ENCODE data around the gene GOSR1.
"Not testable (repeated sequence)": the region's sequence is repeated elsewhere in the genome, so short reads cannot be mapped to it uniquely, and the experiment has no call there.

GOSR1 gene

DNA sequence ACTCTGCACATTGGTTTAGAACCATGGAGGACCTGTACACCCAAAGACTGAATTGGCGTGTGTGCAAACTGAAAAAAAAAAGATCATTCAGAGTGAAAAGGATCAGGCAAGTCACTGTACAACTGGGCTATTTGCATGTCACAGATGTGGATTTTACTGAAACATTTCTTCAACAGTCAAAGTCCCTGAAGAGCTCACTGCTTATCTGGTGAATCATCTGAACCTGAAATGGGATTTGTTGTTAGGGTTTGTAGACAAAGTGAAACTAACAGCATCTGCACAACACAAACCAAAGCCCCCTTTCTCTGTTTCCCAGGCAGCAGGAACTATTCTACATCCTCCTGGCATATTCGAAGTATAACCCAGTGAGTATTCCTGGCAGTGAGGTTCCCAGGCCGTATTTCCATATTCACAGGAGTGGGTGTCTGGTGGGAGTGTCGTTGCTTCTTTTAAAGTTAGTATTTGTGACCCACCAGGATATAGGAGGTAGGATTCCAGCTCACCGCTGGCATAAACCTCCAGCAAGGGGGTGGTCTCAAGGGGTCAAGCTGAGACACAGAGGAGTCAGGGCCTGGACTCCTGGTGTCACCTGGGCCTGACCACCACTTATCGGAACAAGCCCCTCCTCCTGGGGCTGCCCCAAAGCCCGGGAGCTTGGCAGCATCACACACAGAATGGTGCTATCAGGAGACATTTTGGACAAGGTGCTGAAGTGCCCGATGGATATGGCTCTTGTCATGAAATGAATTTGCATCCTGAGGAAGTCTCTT lies 80.9 kb downstream of the GOSR1 start:
- Histone ChIP-seq H3K4me3 (ENCODE audit: low read depth, low read length) (no peak overlapping the region), H3K9ac (ENCODE audit: low read depth, low read length) (no peak overlapping the region), H3K4me1 (ENCODE audit: control insufficient read depth, insufficient read depth, low read length) (no peaks in the 10 kb centered on the region), H3K36me3 (ENCODE audit: control insufficient read depth, insufficient read depth, low read length) (no peaks in the 10 kb centered on the region), H3K9me3 (ENCODE audit: control insufficient read depth, insufficient read depth, low read length) (no peaks in the 10 kb centered on the region), H3K27me3 (ENCODE audit: control insufficient read depth, insufficient read depth, low read length) (no peaks in the 10 kb centered on the region)

DNA sequence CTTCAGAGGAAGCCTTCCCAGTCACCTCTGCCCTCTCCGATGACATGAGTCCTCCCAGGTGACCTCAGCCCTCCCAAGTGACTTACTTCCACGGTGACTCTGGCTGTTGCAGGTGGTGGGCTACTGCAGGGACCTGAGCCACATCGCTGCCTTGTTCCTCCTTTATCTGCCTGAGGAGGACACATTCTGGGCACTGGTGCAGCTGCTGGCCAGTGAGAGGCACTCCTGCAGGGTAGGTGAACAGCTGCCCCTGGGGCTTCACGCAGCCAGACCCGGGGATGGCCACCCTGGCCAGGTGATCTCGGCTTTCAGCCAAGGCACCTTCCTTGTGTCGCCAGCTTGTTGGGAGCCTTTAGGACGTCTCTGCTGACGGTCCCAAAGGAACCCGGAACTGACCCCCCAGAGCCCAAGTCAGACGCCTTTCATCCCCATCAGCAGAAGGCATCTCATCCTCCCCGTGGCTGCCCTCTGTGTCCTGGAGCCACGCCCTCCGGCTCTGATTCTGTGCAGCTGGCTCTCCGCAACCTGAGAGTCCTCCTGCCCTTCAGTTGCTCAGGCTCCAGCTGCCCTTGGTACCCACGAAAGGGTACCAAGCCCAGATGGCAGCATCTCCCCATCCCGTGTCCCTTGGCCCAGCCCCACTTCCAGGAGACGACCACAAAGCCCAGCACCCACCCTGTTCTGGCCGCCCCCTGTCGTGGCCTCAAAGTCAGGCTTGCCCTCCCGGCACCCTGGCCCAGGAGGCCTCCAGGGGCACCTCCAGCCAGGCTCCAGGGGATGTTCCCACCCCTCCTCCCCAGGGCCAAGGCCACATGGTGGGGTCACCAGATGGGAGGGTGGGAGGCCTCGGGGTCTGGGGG lies 81.7 kb downstream of the GOSR1 start:
- no peak overlapping the region for H3K4me3 ChIP-seq (ENCODE audit: low read depth, low read length)
- H3K27me3 ChIP-seq (ENCODE audit: control insufficient read depth, insufficient read depth, low read length): no peaks in the 10 kb centered on the region
- no peaks in the 10 kb centered on the region for H3K4me1 ChIP-seq (ENCODE audit: control insufficient read depth, insufficient read depth, low read length)
- H3K9ac ChIP-seq (ENCODE audit: low read depth, low read length): no peak overlapping the region
- H3K36me3 ChIP-seq (ENCODE audit: control insufficient read depth, insufficient read depth, low read length): no peaks in the 10 kb centered on the region
- no peaks in the 10 kb centered on the region for H3K9me3 ChIP-seq (ENCODE audit: control insufficient read depth, insufficient read depth, low read length)

DNA sequence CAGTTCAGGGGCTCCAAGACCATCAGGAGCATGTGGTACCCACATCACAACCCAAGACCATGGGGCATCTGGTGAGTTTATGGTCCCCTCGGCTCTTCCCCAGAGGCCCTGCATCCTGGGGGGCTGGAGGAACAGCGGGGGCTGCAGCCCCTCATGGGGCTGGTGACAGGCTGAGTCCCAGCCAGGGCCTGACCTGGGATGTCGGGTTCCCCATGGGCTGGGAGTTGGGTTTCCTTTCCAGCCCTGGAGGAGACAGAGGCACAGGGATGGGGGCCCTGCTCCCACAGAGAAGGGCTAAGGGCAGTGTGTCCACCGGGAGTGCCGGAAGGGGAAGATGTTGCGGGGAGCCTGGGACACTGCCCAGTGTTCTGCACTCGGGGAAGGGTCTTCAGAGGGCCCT lies 82.4 kb downstream of the GOSR1 start:
- Histone ChIP-seq H3K9me3 (ENCODE audit: control insufficient read depth, insufficient read depth, low read length) (no peaks in the 10 kb centered on the region), H3K36me3 (ENCODE audit: control insufficient read depth, insufficient read depth, low read length) (no peaks in the 10 kb centered on the region), H3K4me1 (ENCODE audit: control insufficient read depth, insufficient read depth, low read length) (peaks cover 5% of the 10 kb centered on the region), H3K27me3 (ENCODE audit: control insufficient read depth, insufficient read depth, low read length) (no peaks in the 10 kb centered on the region), H3K4me3 (ENCODE audit: low read depth, low read length) (no peak overlapping the region), H3K9ac (ENCODE audit: low read depth, low read length) (no peak overlapping the region)

DNA sequence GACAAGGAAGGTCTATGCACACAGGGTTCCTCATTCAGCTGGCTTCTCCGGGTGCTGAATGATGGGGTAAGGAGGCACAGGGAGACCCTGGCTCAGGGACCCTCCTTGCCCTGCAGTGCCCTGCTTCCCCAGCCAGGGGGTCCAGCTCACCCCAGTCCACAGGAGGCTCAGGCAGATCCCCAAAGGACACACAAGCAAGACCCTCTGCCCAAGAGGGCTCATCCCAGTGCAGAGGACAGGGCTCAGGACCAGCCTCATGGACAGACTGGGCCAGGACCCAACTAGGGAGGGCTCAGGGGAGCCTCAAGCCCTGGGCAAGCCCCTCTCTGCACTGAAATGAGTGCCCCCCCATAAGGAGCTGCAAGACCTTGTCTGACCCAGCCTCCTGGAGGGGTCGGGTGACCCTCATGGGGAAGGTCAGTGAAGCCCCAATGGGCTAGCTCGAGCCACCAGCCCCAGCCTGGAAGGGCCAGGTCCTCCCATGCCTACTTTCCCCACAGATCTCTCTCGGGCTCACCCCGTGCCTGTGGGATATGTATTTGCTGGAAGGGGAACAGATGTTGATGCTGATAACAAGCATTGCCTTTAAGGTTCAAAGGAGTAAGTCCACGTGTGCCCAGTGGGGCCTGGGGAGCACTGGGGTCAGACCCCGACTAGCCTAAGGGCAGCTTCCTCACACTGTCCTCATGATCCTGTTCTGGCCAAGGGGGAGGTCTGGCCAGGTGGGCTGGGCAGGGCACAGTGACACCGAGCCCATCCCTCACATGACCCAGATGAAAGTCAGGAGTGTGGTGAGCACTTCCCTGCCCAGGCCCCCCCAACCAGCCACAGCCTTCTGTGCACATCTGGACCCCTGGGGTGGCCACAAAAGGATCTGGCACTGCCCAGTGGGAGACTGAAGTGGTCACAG lies 83.2 kb downstream of the GOSR1 start:
- not testable (repeated sequence) for H3K4me3 ChIP-seq (ENCODE audit: low read depth, low read length); H3K9me3 ChIP-seq (ENCODE audit: control insufficient read depth, insufficient read depth, low read length)

DNA sequence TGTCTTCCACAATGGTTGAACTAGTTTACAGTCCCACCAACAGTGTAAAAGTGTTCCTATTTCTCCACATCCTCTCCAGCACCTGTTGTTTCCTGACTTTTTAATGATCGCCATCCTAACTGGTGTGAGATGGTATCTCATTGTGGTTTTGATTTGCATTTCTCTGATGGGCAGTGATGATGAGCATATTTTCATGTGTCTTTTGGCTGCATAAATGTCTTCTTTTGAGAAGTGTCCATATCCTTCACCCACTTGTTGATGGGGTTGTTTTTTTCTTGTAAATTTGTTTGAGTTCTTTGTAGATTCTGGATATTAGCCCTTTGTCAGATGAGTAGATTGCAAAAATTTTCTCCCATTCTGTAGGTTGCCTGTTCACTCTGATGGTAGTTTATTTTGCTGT lies 84.6 kb downstream of the GOSR1 start:
- not testable (repeated sequence) for H3K9ac ChIP-seq (ENCODE audit: low read depth, low read length); H3K4me1 ChIP-seq (ENCODE audit: control insufficient read depth, insufficient read depth, low read length); H3K36me3 ChIP-seq (ENCODE audit: control insufficient read depth, insufficient read depth, low read length); H3K27me3 ChIP-seq (ENCODE audit: control insufficient read depth, insufficient read depth, low read length); H3K9me3 ChIP-seq (ENCODE audit: control insufficient read depth, insufficient read depth, low read length); H3K4me3 ChIP-seq (ENCODE audit: low read depth, low read length)

More for the DNA sequence above, 83.2 kb downstream of the GOSR1 start:
- not testable (repeated sequence) for H3K9ac ChIP-seq (ENCODE audit: low read depth, low read length); H3K27me3 ChIP-seq (ENCODE audit: control insufficient read depth, insufficient read depth, low read length); H3K36me3 ChIP-seq (ENCODE audit: control insufficient read depth, insufficient read depth, low read length); H3K4me1 ChIP-seq (ENCODE audit: control insufficient read depth, insufficient read depth, low read length)

DNA sequence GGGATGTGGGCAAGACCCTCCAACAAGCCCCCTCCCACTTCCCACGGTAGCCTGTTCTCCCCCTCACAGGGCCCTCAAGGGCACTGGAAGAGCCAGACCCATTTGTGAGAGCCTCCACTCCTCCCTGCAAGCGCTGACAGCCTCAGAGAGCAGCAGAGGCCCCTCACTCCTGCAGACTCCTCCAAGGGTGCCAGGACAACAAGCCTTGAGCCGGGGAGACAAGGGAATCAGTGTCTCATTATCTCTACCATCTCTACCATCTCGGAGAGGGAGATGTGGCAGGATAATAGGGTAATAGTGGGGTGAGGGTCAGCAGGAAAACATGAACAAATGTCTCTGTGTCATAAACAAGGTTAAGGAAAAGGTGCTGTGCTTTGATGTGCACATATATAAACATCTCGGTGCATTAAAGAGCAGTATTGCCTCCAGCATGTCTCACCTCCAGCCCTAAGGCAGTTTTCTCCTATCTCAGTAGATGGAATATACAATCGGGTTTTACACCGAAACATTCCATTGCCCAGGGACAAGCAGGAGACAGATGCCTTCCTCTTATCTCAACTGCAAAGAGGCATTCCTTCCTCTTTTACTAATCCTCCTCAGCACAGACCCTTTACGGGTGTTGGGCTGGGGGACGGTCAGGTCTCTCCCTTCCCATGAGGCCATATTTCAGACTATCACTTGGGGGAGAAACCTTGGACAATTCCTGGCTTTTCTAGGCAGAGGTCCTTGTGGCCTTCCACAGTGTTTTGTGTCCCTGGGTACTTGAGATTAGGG lies 86.1 kb downstream of the GOSR1 start:
- not testable (repeated sequence) for H3K27me3 ChIP-seq (ENCODE audit: control insufficient read depth, insufficient read depth, low read length); H3K9ac ChIP-seq (ENCODE audit: low read depth, low read length); H3K36me3 ChIP-seq (ENCODE audit: control insufficient read depth, insufficient read depth, low read length); H3K4me1 ChIP-seq (ENCODE audit: control insufficient read depth, insufficient read depth, low read length); H3K4me3 ChIP-seq (ENCODE audit: low read depth, low read length); H3K9me3 ChIP-seq (ENCODE audit: control insufficient read depth, insufficient read depth, low read length)

DNA sequence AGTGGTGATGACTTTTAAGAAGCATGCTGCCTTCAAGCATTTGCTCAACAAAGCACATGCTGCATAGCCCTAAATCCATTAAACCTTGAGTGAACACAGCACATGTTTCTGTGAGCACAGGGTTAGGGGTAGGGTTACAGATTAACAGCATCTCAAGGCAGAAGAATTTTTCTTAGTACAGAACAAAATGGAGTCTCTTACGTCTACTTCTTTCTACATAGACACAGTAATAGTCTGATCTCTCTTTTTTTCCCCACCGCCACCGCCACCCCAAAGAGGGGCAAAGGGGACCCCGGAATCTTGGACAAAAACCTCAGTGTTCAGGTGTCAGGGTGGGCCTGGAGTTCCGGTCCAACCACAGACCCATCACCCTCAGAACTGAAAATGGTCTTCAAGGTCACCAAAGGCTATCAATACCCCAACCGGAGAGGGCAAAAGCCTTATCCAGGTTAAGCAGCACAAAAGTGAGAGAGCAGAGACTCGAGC lies 86.7 kb downstream of the GOSR1 start:
- H3K9me3 ChIP-seq (ENCODE audit: control insufficient read depth, insufficient read depth, low read length); H3K4me3 ChIP-seq (ENCODE audit: low read depth, low read length); H3K4me1 ChIP-seq (ENCODE audit: control insufficient read depth, insufficient read depth, low read length); H3K36me3 ChIP-seq (ENCODE audit: control insufficient read depth, insufficient read depth, low read length); H3K9ac ChIP-seq (ENCODE audit: low read depth, low read length); H3K27me3 ChIP-seq (ENCODE audit: control insufficient read depth, insufficient read depth, low read length): not testable (repeated sequence)

DNA sequence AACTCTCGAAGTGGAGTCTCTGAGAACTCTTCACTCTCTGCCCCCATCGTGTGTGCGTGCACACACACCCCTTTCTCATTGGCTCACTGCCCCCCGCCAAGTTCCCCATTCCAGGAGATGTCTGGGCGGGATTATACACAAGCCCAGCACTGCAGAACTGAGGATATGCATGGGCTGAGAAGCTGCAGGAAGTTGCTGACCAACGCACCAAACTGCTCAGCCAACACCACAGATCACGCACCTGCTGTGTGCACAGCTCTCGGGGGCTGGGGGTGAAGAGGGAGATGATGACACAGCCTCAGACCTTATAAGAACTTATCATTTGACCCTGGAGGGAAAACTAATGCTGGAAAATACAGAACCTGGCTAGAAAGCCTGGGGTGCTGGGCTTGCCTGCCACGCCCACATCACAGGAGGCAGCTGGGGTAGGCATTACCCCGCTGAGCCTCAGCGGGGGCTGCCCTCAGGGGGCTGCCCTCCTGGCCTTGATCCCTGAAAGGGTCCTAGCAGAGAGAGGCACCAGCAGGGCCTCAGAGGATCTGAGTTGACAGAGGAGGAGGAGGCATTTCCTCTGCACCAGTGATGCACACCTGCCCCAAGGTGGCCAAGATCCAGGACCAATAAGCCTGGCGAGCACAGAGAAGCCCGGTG lies 87.3 kb downstream of the GOSR1 start:
- not testable (repeated sequence) for H3K4me1 ChIP-seq (ENCODE audit: control insufficient read depth, insufficient read depth, low read length); H3K27me3 ChIP-seq (ENCODE audit: control insufficient read depth, insufficient read depth, low read length); H3K36me3 ChIP-seq (ENCODE audit: control insufficient read depth, insufficient read depth, low read length); H3K9me3 ChIP-seq (ENCODE audit: control insufficient read depth, insufficient read depth, low read length); H3K9ac ChIP-seq (ENCODE audit: low read depth, low read length); H3K4me3 ChIP-seq (ENCODE audit: low read depth, low read length)

DNA sequence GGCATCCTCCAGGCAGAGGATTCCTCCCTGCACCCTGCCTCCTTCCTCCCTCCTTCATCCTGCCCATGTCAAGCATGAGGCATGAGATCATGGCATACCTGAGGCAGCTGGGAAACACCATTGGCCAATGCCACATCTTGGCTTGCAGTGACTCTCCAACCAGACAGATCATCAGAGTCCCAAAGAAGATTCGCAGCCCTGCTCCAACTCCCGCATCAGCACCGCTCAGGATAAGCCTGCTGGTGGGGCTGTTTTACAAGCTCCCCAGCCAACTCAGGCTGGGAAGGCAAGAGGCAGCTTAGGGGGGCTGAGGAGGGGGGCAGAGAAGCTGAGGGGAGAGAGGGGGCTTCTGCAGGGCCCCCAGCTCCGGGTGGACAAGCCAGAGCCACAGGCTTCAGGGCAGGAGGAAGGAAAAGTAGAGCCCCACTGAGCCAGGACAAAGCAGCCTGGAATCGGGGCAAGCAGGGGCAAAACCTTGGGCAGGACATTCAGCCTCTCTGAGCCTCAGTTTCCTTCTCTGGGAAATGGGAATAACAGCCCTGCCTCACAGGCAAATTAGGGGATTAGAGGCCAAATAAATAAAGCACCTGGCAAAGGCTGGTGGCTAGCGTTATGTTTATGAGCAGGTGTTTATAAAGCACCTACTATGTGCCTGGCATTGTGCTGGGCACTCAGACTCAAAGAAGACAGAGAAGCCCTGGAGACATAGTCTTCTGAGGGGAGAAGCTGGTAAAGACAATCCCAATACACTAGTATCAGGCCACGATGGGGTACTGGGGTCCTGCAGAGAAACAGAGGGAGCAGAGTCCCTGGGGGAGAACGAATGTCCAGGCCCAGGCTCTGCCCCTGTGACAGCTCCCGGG lies 88.1 kb downstream of the GOSR1 start:
- Histone ChIP-seq H3K4me1 (ENCODE audit: control insufficient read depth, insufficient read depth, low read length) (peaks cover 9% of the 10 kb centered on the region), H3K27me3 (ENCODE audit: control insufficient read depth, insufficient read depth, low read length) (no peaks in the 10 kb centered on the region), H3K9ac (ENCODE audit: low read depth, low read length) (no peak overlapping the region), H3K36me3 (ENCODE audit: control insufficient read depth, insufficient read depth, low read length) (no peaks in the 10 kb centered on the region), H3K9me3 (ENCODE audit: control insufficient read depth, insufficient read depth, low read length) (no peaks in the 10 kb centered on the region), H3K4me3 (ENCODE audit: low read depth, low read length) (no peak overlapping the region)

DNA sequence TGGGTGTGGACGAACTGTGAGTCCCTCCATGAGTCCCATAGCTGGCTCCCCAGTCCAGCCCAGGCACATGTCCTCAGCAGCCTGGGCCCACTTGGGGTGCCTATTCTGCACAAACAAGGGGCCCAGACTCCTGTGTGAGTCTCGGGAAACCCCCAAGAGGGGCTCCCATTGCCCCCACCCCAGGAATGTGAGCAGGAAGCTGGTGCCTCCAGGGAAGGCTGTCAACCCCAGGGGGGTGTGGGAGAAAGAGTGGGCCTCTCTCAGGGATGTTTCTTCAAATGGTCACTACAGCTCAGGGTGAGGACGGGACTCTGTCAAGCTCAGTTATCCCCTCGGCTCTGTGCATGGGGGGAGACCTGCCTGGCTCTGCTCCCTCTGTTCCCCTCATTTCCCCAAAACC lies 88.9 kb downstream of the GOSR1 start:
- not testable (repeated sequence) for H3K9ac ChIP-seq (ENCODE audit: low read depth, low read length)

More for the DNA sequence above, 88.9 kb downstream of the GOSR1 start:
- H3K4me1 ChIP-seq (ENCODE audit: control insufficient read depth, insufficient read depth, low read length); H3K27me3 ChIP-seq (ENCODE audit: control insufficient read depth, insufficient read depth, low read length); H3K9me3 ChIP-seq (ENCODE audit: control insufficient read depth, insufficient read depth, low read length); H3K36me3 ChIP-seq (ENCODE audit: control insufficient read depth, insufficient read depth, low read length); H3K4me3 ChIP-seq (ENCODE audit: low read depth, low read length): not testable (repeated sequence)

Data from iPS-15b (cell line).